ENCODE measurements around the gene MCTP1. TPM values are rescaled to one million over a fixed set of nuclear protein-coding genes. Genes with fewer than 3 reads are reported as not detected.
A peak's percentile ranks its signal among the peaks of the same experiment; 100 is the strongest.

The MCTP1 gene
- total RNA-seq, 2 donors from 2014 or later, result 5.1 to 10.0 TPM

DNA sequence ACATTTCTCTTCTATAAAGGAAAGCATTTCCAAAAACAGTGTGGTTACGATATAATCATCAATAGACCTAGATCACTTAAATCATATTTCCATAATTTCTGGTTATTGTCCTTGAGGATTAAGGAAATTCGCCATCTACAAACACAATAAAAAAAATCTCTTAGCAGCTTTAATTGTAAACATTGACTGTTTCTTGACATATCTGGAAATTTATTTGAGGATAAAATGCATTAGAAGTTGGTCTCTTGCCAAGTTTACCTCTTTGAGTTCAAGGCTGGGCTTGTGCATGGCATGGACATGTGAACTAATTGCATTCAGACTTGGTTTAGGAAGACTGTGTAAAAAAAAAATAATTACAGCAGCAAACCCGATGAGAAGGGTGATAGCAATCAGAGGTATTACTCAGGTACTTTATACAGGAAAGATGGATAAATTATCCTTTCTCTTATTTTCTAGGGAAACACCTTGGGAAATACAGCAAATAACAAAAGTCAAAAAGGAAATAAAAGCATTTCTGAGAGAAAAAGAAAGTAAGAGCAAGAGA is 428.6 kb downstream of the MCTP1 start:
- Histone ChIP-seq H3K36me3 (no peaks in the 10 kb centered on the region), H3K27me3 (no peaks in the 10 kb centered on the region), H3K27ac (no peak overlapping the region), H3K9me3 (no peaks in the 10 kb centered on the region), H3K4me3 (no peak overlapping the region), H3K4me1 (no peaks in the 10 kb centered on the region)
- DNase-seq (ENCODE audit: low spot score), result no peak
- TF ChIP-seq, protein P1, sequence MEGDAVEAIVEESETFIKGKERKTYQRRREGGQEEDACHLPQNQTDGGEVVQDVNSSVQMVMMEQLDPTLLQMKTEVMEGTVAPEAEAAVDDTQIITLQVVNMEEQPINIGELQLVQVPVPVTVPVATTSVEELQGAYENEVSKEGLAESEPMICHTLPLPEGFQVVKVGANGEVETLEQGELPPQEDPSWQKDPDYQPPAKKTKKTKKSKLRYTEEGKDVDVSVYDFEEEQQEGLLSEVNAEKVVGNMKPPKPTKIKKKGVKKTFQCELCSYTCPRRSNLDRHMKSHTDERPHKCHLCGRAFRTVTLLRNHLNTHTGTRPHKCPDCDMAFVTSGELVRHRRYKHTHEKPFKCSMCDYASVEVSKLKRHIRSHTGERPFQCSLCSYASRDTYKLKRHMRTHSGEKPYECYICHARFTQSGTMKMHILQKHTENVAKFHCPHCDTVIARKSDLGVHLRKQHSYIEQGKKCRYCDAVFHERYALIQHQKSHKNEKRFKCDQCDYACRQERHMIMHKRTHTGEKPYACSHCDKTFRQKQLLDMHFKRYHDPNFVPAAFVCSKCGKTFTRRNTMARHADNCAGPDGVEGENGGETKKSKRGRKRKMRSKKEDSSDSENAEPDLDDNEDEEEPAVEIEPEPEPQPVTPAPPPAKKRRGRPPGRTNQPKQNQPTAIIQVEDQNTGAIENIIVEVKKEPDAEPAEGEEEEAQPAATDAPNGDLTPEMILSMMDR (IDR thresholded peaks at IDR 0.05), result no peak

DNA sequence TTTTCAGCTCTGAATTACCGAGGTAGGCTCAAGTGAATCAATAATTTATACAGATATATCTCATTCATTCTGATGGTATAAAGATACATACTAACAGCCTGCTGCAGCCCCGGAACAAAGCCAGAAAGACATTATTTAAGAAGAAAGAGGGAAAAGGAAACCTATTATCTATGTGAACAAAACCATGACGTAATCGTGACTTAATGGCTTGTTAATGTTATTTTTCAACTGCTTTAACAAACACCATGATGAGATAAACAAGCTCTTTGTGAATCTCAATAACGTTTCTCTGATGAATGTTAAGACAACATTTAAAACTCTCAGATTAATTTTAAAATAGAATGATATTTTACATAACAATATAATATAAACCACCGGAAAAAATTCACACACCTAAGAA is 429.4 kb downstream of the MCTP1 start:
- no peaks in the 10 kb centered on the region for H3K36me3 ChIP-seq
- H3K4me3 ChIP-seq, result no peak overlapping the region
- no peaks in the 10 kb centered on the region for H3K9me3 ChIP-seq
- TF ChIP-seq, protein P1 (IDR thresholded peaks at IDR 0.05), result no peak
- H3K4me1 ChIP-seq, result no peaks in the 10 kb centered on the region
- H3K27me3 ChIP-seq, result no peaks in the 10 kb centered on the region
- H3K27ac ChIP-seq, result no peak overlapping the region
- DNase-seq (ENCODE audit: low spot score), result no peak

DNA sequence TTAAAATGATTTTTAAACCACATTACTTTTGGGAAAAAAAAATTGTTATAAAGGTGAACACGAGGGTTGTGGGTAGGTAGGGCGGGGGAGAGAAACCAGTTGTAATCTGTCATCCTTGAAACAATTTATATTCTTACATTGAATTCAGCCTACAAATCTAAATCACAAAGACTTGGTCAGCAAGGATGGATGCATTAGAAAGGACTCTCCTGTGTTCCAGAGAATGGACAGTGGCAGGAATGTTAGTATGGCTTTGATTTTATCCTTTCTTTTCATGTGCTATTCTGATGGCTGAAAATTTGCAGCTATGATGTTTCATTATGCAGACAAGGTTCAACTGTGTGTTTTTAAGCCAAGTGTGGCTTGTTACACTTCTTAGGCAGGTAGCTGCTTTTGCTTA is 431.8 kb downstream of the MCTP1 start:
- H3K27ac ChIP-seq, result no peak overlapping the region
- no peaks in the 10 kb centered on the region for H3K4me1 ChIP-seq
- no peak for DNase-seq (ENCODE audit: low spot score)
- H3K4me3 ChIP-seq, result no peak overlapping the region
- H3K36me3 ChIP-seq, result no peaks in the 10 kb centered on the region
- no peaks in the 10 kb centered on the region for H3K27me3 ChIP-seq
- H3K9me3 ChIP-seq, result no peaks in the 10 kb centered on the region
- TF ChIP-seq, protein P1 (IDR thresholded peaks at IDR 0.05), result no peak

DNA sequence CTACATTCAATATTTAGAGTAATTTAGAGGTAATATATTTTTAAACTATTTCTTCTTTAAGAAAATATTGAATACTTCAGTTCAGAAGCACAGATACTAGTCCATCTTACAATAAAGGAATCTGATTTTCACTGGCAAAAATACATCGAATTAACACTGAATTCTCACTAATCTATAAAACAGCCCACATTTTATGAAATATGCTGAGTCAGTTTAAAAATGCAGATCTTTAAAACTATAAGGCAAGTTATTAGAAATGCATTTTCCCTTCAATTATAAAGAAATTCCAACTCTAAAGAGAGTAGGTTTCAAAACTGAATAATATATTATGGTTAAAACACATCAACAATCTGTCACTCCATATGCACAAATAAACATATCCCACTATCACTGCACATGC is 433.9 kb downstream of the MCTP1 start:
- no peaks in the 10 kb centered on the region for H3K9me3 ChIP-seq
- H3K27ac ChIP-seq, result no peak overlapping the region
- no peaks in the 10 kb centered on the region for H3K4me1 ChIP-seq
- no peaks in the 10 kb centered on the region for H3K36me3 ChIP-seq
- no peak overlapping the region for H3K4me3 ChIP-seq
- TF ChIP-seq, protein P1 (IDR thresholded peaks at IDR 0.05), result no peak
- no peak for DNase-seq (ENCODE audit: low spot score)
- no peaks in the 10 kb centered on the region for H3K27me3 ChIP-seq

DNA sequence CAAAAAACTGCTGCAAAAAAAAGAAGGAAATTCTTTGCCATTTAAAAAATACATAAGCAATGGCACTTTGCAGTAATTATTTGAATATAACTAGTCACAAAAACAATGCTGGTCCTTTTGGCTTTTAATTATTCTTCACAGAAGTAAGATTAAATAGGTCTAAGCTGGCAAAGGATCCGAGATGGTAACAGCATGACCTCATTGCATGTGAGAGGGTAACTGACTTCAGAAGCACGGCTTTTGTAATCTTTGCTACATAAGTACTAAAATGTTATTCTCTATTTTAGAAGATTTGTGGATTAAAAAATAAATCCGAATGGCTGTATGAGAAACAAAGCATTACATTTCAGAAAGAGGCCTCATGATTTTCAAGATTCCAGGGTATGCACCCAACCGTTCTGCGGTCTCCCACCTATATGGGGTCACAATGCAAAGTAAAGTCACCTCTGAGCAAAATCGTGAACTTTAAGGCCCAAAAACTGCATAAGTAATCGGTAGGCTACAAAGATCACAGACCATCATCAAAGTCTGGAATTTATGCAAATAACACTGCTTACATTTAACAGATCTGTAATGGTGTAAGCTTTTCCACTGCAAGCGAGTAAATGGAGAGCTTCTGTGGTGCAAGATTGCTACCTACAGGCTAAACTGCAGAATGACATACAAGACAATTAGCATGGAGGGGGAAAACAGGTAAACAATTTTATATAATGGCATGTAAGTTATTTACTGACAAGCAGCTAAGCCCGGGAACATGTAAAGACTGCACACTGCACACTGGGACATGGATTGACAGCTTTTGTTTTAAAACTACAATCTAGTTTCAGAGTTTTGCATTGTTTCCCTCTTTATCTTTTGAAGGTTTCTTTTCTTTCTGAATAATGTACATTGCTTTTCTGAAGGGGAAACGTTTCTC is 434.8 kb downstream of the MCTP1 start:
- Histone ChIP-seq H3K9me3 (no peaks in the 10 kb centered on the region), H3K36me3 (no peaks in the 10 kb centered on the region), H3K27me3 (no peaks in the 10 kb centered on the region), H3K4me3 (no peak overlapping the region), H3K27ac (no peak overlapping the region), H3K4me1 (no peaks in the 10 kb centered on the region)
- TF ChIP-seq, protein P1 (IDR thresholded peaks at IDR 0.05), result peak; percentile 43 to 66
- DNase-seq (ENCODE audit: low spot score), result no peak

Measured in right atrium auricular region (tissue), 2 donors.